Left ventricle myocardium inferior (tissue), 1 donor: ENCODE measurements around the gene MYO1A. TPM values are rescaled to one million over a fixed set of nuclear protein-coding genes. Genes with fewer than 3 reads are reported as not detected.

Experiments used
- DNase-seq: peaks from one replicate; pipeline ENCODE4 v3.0.0-alpha.2; 2020
- H3K27ac ChIP-seq: fragments of 200-600 bp; replicated peaks from 2 replicates; pipeline ENCODE4 v1.8.0; 2021
- H3K27me3 ChIP-seq: fragments of 200-600 bp; 2 replicates; pipeline ENCODE4 v1.8.0; 2021; ENCODE audit warnings: low read depth
- H3K36me3 ChIP-seq: fragments of 200-600 bp; 2 replicates; pipeline ENCODE4 v1.8.0; 2021
- H3K4me1 ChIP-seq: fragments of 200-600 bp; 2 replicates; pipeline ENCODE4 v1.8.0; 2021
- H3K4me3 ChIP-seq: fragments of 200-600 bp; 2 replicates; pipeline ENCODE4 v1.8.0; 2021; ENCODE audit warnings: mild to moderate bottlenecking, moderate library complexity
- H3K9me3 ChIP-seq: fragments of 200-600 bp; replicated peaks from 2 replicates; pipeline ENCODE4 v1.8.0; 2021
- CTCF ChIP-seq: fragments of 200-600 bp; IDR thresholded peaks from 2 replicates; pipeline ENCODE4 v1.8.0; 2021; ENCODE audit warnings: antibody characterized with exemption, mild to moderate bottlenecking, borderline replicate concordance
- intact Hi-C: fragments of 100-400 bp; cut with micrococcal nuclease; formaldehyde crosslinking; loops from one replicate; pipeline ENCODE4 v1.11.0; 2022
- total RNA-seq: library from RNA; stranded (reverse); fragmentation: NEBNext Ultra II Directional; extraction: Animal tissue kit (Norgen Biotek cat#: 25700); gene quantifications from one replicate; pipeline ENCODE4 v1.2.1, GENCODE V29; 2021
- donor health status: DM: no; HTN: yes; CAD: no; lungs with severe emphysema.

MYO1A gene
- total RNA-seq, 1 donor from 2014 or later = not detected

GRCh38 chr12:57096099-57096572, 46.2 kb upstream of the MYO1A start:
- Histone ChIP-seq H3K36me3 (peaks cover 85% of the 10 kb centered on the region), H3K27me3 (no peaks in the 10 kb centered on the region), H3K27ac (peak overlapping the region; percentile 16), H3K4me1 (peaks cover 43% of the 10 kb centered on the region), H3K4me3 (no peak overlapping the region), H3K9me3 (no peaks in the 10 kb centered on the region)
- TF ChIP-seq CTCF = no peak
- no peak for DNase-seq
- intact Hi-C loops = no loop called here

- no peaks in the 10 kb centered on the region for H3K9me3 ChIP-seq
- no peak for TF ChIP-seq CTCF
- no peak overlapping the region for H3K4me3 ChIP-seq
- H3K27ac ChIP-seq = no peak overlapping the region
- intact Hi-C loops = no loop called here
- no peaks in the 10 kb centered on the region for H3K27me3 ChIP-seq
- H3K4me1 ChIP-seq = peaks cover 50% of the 10 kb centered on the region
- H3K36me3 ChIP-seq = peaks cover 89% of the 10 kb centered on the region
- no peak for DNase-seq
Observed at GRCh38 chr12:57095440-57095839, 45.5 kb upstream of the MYO1A start.

- DNase-seq = no peak
- intact Hi-C loops = no loop called here
- no peak overlapping the region for H3K4me3 ChIP-seq
Observed at GRCh38 chr12:57094208-57095160, 44.6 kb upstream of the MYO1A start.

GRCh38 chr12:57093415-57094207, 43.7 kb upstream of the MYO1A start:
- Histone ChIP-seq H3K4me1 (peaks cover 66% of the 10 kb centered on the region), H3K4me3 (peak overlapping the region; percentile 17), H3K27me3 (no peaks in the 10 kb centered on the region), H3K36me3 (peaks cover 72% of the 10 kb centered on the region), H3K27ac (peak overlapping the region; percentile 72), H3K9me3 (no peaks in the 10 kb centered on the region)
- intact Hi-C loops = no loop called here
- DNase-seq = peak; percentile 75
- TF ChIP-seq CTCF = peak; percentile 59

More at GRCh38 chr12:57094208-57095160, 44.6 kb upstream of the MYO1A start:
- H3K27ac ChIP-seq = peak overlapping the region; percentile 72
- no peaks in the 10 kb centered on the region for H3K9me3 ChIP-seq
- H3K27me3 ChIP-seq = no peaks in the 10 kb centered on the region
- no peak for TF ChIP-seq CTCF
- H3K4me1 ChIP-seq = peaks cover 59% of the 10 kb centered on the region
- peaks cover 81% of the 10 kb centered on the region for H3K36me3 ChIP-seq

- no peak for DNase-seq
- Histone ChIP-seq H3K36me3 (peaks cover 65% of the 10 kb centered on the region), H3K4me1 (peaks cover 70% of the 10 kb centered on the region), H3K9me3 (no peaks in the 10 kb centered on the region), H3K27ac (peak overlapping the region; percentile 72), H3K27me3 (no peaks in the 10 kb centered on the region), H3K4me3 (peak overlapping the region; percentile 17)
- intact Hi-C loops = no loop called here
- no peak for TF ChIP-seq CTCF
Observed at GRCh38 chr12:57092876-57093414, 43.0 kb upstream of the MYO1A start.
